HL-60 (cell line): ENCODE data around the gene FMOD.

ENCODE experiments used
- POLR2AphosphoS5 ChIP-seq: IDR thresholded peaks from 2 replicates; pipeline ENCODE4 v1.6.1; 2012; ENCODE audit warnings: low read depth
- TF ChIP-seq, protein P1 (sequence below): IDR thresholded peaks from one replicate; pipeline ENCODE4 v1.5.1; 2011; ENCODE audit warnings: low read length, control low read depth, inconsistent platforms; ENCODE audit not compliant: insufficient read depth

DNA sequence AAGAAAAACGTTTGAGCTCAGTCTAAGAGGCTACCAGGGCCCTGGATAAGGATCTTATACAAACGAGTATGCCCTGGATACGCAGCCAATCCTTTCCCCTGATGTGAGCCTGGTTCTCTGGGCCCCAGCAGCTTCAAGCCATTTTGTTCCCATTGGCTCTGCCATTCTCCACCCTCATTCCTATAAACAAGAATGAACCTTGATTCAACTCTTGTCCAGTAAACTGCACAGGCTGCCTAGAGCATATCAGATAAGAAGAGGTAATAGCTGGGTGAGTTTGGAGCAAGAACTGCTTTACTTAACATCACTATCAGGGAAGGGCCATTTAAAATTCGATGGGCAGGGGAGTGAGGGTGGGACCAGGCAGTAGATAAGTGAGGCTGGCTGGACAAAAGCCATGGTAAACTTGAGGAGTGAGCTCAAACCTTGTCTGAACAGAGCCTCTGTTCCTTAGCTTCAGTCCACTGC, 34.3 kb downstream of the FMOD start:
- TF ChIP-seq, protein P1, sequence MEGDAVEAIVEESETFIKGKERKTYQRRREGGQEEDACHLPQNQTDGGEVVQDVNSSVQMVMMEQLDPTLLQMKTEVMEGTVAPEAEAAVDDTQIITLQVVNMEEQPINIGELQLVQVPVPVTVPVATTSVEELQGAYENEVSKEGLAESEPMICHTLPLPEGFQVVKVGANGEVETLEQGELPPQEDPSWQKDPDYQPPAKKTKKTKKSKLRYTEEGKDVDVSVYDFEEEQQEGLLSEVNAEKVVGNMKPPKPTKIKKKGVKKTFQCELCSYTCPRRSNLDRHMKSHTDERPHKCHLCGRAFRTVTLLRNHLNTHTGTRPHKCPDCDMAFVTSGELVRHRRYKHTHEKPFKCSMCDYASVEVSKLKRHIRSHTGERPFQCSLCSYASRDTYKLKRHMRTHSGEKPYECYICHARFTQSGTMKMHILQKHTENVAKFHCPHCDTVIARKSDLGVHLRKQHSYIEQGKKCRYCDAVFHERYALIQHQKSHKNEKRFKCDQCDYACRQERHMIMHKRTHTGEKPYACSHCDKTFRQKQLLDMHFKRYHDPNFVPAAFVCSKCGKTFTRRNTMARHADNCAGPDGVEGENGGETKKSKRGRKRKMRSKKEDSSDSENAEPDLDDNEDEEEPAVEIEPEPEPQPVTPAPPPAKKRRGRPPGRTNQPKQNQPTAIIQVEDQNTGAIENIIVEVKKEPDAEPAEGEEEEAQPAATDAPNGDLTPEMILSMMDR, result no peak
- TF ChIP-seq POLR2AphosphoS5, result no peak
